Measurements from ENCODE around the gene RSPH3.
A peak's percentile ranks its signal among the peaks of the same experiment; 100 is the strongest.
"Not testable (repeated sequence)": the region's sequence is repeated elsewhere in the genome, so short reads cannot be mapped to it uniquely, and the experiment has no call there.

The RSPH3 gene

GRCh38 chr6:158958504-158959386 is 41.3 kb downstream of the RSPH3 start:
- no peak overlapping the region for H3K4me2 ChIP-seq (ENCODE audit: insufficient read depth, low read length, poor library complexity, severe bottlenecking)
- no CpG with 5 or more reads among the region's 7 CpGs for WGBS, 2 donors (ENCODE audit: extremely low coverage in 2 of 2, insufficient read length in 2 of 2, insufficient replicate concordance in 1 of 2)

GRCh38 chr6:158955255-158955654 is 44.7 kb downstream of the RSPH3 start:
- no peak for DNase-seq (ENCODE audit: low spot score)
- Histone ChIP-seq H2BK12ac (ENCODE audit: low read length) (no peak overlapping the region), H3K27ac (replicated peaks; ENCODE audit: low read length) (no peak overlapping the region), H3K36me3 (replicated peaks in 1 of 2; ENCODE audit: control insufficient read depth in 2 of 2, insufficient read depth in 2 of 2, low read length in 2 of 2) (no peaks in the 10 kb centered on the region), H3K4ac (ENCODE audit: low read length) (no peak overlapping the region), H2BK5ac (ENCODE audit: low read length) (no peak overlapping the region), H3K14ac (ENCODE audit: low read length) (no peak overlapping the region), H3K18ac (ENCODE audit: low read length) (no peak overlapping the region), H3K4me1 (ENCODE audit: control insufficient read depth in 2 of 2, insufficient read depth in 1 of 2, low read depth in 1 of 2, low read length in 2 of 2) (no peaks in the 10 kb centered on the region), H3K9ac (ENCODE audit: low read depth, low read length, poor library complexity) (no peak overlapping the region), H4K8ac (ENCODE audit: low read depth, low read length) (no peak overlapping the region), H2AK5ac (ENCODE audit: low read depth, low read length) (no peak overlapping the region), H3K27me3 (ENCODE audit: control insufficient read depth in 3 of 3, insufficient read depth in 3 of 3, low read depth in 1 of 3, low read length in 3 of 3) (no peaks in the 10 kb centered on the region), H2BK120ac (ENCODE audit: low read depth, low read length) (no peak overlapping the region), H3K23ac (ENCODE audit: low read depth, low read length, poor library complexity) (no peak overlapping the region), H3K4me2 (ENCODE audit: insufficient read depth, low read length, poor library complexity, severe bottlenecking) (no peak overlapping the region), H3K4me3 (ENCODE audit: low read length in 2 of 2) (no peak overlapping the region), H3K9me3 (replicated peaks in 1 of 2; ENCODE audit: control insufficient read depth in 2 of 2, insufficient read depth in 1 of 2, low read depth in 1 of 2, low read length in 2 of 2) (peaks cover 0 to 2% of the 10 kb centered on the region in 2 donors), H3K79me1 (ENCODE audit: low read depth, low read length) (no peaks in the 10 kb centered on the region), H2BK15ac (ENCODE audit: low read length) (no peak overlapping the region), H2AFZ (ENCODE audit: low read length) (no peak overlapping the region), H4K91ac (ENCODE audit: low read depth, low read length, poor library complexity) (no peak overlapping the region)
- no CpG with 5 or more reads among the region's 3 CpGs for WGBS, 2 donors (ENCODE audit: extremely low coverage in 2 of 2, insufficient read length in 2 of 2, insufficient replicate concordance in 1 of 2)

More at GRCh38 chr6:158958504-158959386, 41.3 kb downstream of the RSPH3 start:
- DNase-seq (ENCODE audit: low spot score), result no peak
- no peak overlapping the region for H3K23ac ChIP-seq (ENCODE audit: low read depth, low read length, poor library complexity)
- no peak overlapping the region for H3K18ac ChIP-seq (ENCODE audit: low read length)
- no peak overlapping the region for H2BK15ac ChIP-seq (ENCODE audit: low read length)
- no peaks in the 10 kb centered on the region for H3K79me1 ChIP-seq (ENCODE audit: low read depth, low read length)
- H3K27ac ChIP-seq (replicated peaks; ENCODE audit: low read length), result no peak overlapping the region
- H2BK12ac ChIP-seq (ENCODE audit: low read length), result no peak overlapping the region
- H3K4me3 ChIP-seq (ENCODE audit: low read length in 2 of 2), result no peak overlapping the region
- H3K27me3 ChIP-seq (ENCODE audit: control insufficient read depth in 3 of 3, insufficient read depth in 3 of 3, low read depth in 1 of 3, low read length in 3 of 3), result peaks cover 0 to 2% (median 0%) of the 10 kb centered on the region in 3 experiments
- no peak overlapping the region for H4K8ac ChIP-seq (ENCODE audit: low read depth, low read length)
- no peaks in the 10 kb centered on the region for H3K4me1 ChIP-seq (ENCODE audit: control insufficient read depth in 2 of 2, insufficient read depth in 1 of 2, low read depth in 1 of 2, low read length in 2 of 2)
- H3K9me3 ChIP-seq (replicated peaks in 1 of 2; ENCODE audit: control insufficient read depth in 2 of 2, insufficient read depth in 1 of 2, low read depth in 1 of 2, low read length in 2 of 2), result peaks cover 0 to 2% of the 10 kb centered on the region in 2 donors
- H4K91ac ChIP-seq (ENCODE audit: low read depth, low read length, poor library complexity), result no peak overlapping the region
- no peaks in the 10 kb centered on the region for H3K36me3 ChIP-seq (replicated peaks in 1 of 2; ENCODE audit: control insufficient read depth in 2 of 2, insufficient read depth in 2 of 2, low read length in 2 of 2)
- no peak overlapping the region for H2AFZ ChIP-seq (ENCODE audit: low read length)
- no peak overlapping the region for H3K9ac ChIP-seq (ENCODE audit: low read depth, low read length, poor library complexity)
- H2AK5ac ChIP-seq (ENCODE audit: low read depth, low read length), result no peak overlapping the region
- no peak overlapping the region for H2BK5ac ChIP-seq (ENCODE audit: low read length)
- peak overlapping the region; percentile 8 for H3K14ac ChIP-seq (ENCODE audit: low read length)
- no peak overlapping the region for H3K4ac ChIP-seq (ENCODE audit: low read length)
- no peak overlapping the region for H2BK120ac ChIP-seq (ENCODE audit: low read depth, low read length)

- Histone ChIP-seq H3K27me3 (ENCODE audit: control insufficient read depth in 3 of 3, insufficient read depth in 3 of 3, low read depth in 1 of 3, low read length in 3 of 3) (no peaks in the 10 kb centered on the region), H3K9ac (ENCODE audit: low read depth, low read length, poor library complexity) (no peak overlapping the region), H2BK5ac (ENCODE audit: low read length) (no peak overlapping the region), H4K91ac (ENCODE audit: low read depth, low read length, poor library complexity) (no peak overlapping the region), H2AFZ (ENCODE audit: low read length) (no peak overlapping the region), H2BK15ac (ENCODE audit: low read length) (no peak overlapping the region), H3K23ac (ENCODE audit: low read depth, low read length, poor library complexity) (no peak overlapping the region), H3K27ac (replicated peaks; ENCODE audit: low read length) (no peak overlapping the region), H3K4me2 (ENCODE audit: insufficient read depth, low read length, poor library complexity, severe bottlenecking) (no peak overlapping the region), H2AK5ac (ENCODE audit: low read depth, low read length) (no peak overlapping the region), H3K4ac (ENCODE audit: low read length) (no peak overlapping the region), H4K8ac (ENCODE audit: low read depth, low read length) (no peak overlapping the region), H2BK120ac (ENCODE audit: low read depth, low read length) (no peak overlapping the region), H3K36me3 (replicated peaks in 1 of 2; ENCODE audit: control insufficient read depth in 2 of 2, insufficient read depth in 2 of 2, low read length in 2 of 2) (no peaks in the 10 kb centered on the region), H3K79me1 (ENCODE audit: low read depth, low read length) (no peaks in the 10 kb centered on the region), H3K14ac (ENCODE audit: low read length) (no peak overlapping the region), H3K4me1 (ENCODE audit: control insufficient read depth in 2 of 2, insufficient read depth in 1 of 2, low read depth in 1 of 2, low read length in 2 of 2) (no peaks in the 10 kb centered on the region), H3K9me3 (replicated peaks in 1 of 2; ENCODE audit: control insufficient read depth in 2 of 2, insufficient read depth in 1 of 2, low read depth in 1 of 2, low read length in 2 of 2) (peaks cover 0 to 4% of the 10 kb centered on the region in 2 donors), H3K4me3 (ENCODE audit: low read length in 2 of 2) (no peak overlapping the region), H3K18ac (ENCODE audit: low read length) (no peak overlapping the region), H2BK12ac (ENCODE audit: low read length) (no peak overlapping the region)
- no CpG with 5 or more reads among the region's 2 CpGs for WGBS, 2 donors (ENCODE audit: extremely low coverage in 2 of 2, insufficient read length in 2 of 2, insufficient replicate concordance in 1 of 2)
- no peak for DNase-seq (ENCODE audit: low spot score)
Observed at GRCh38 chr6:158954753-158955152, 45.2 kb downstream of the RSPH3 start.

- H2BK12ac ChIP-seq (ENCODE audit: low read length); H3K9ac ChIP-seq (ENCODE audit: low read depth, low read length, poor library complexity); H3K4me1 ChIP-seq (ENCODE audit: control insufficient read depth in 2 of 2, insufficient read depth in 1 of 2, low read depth in 1 of 2, low read length in 2 of 2); H2BK5ac ChIP-seq (ENCODE audit: low read length); H3K27ac ChIP-seq (replicated peaks; ENCODE audit: low read length); H3K9me3 ChIP-seq (replicated peaks in 1 of 2; ENCODE audit: control insufficient read depth in 2 of 2, insufficient read depth in 1 of 2, low read depth in 1 of 2, low read length in 2 of 2); H3K4me3 ChIP-seq (ENCODE audit: low read length in 2 of 2); H2BK15ac ChIP-seq (ENCODE audit: low read length); H3K14ac ChIP-seq (ENCODE audit: low read length); H3K23ac ChIP-seq (ENCODE audit: low read depth, low read length, poor library complexity); H3K79me1 ChIP-seq (ENCODE audit: low read depth, low read length); H2AFZ ChIP-seq (ENCODE audit: low read length); H2AK5ac ChIP-seq (ENCODE audit: low read depth, low read length); H4K8ac ChIP-seq (ENCODE audit: low read depth, low read length); H3K4ac ChIP-seq (ENCODE audit: low read length); H3K4me2 ChIP-seq (ENCODE audit: insufficient read depth, low read length, poor library complexity, severe bottlenecking); DNase-seq (ENCODE audit: low spot score); H4K91ac ChIP-seq (ENCODE audit: low read depth, low read length, poor library complexity); H3K36me3 ChIP-seq (replicated peaks in 1 of 2; ENCODE audit: control insufficient read depth in 2 of 2, insufficient read depth in 2 of 2, low read length in 2 of 2); H3K18ac ChIP-seq (ENCODE audit: low read length); H3K27me3 ChIP-seq (ENCODE audit: control insufficient read depth in 3 of 3, insufficient read depth in 3 of 3, low read depth in 1 of 3, low read length in 3 of 3); H2BK120ac ChIP-seq (ENCODE audit: low read depth, low read length): not testable (repeated sequence)
- no CpG with 5 or more reads among the region's 3 CpGs for WGBS, 2 donors (ENCODE audit: extremely low coverage in 2 of 2, insufficient read length in 2 of 2, insufficient replicate concordance in 1 of 2)
Observed at GRCh38 chr6:158952011-158952410, 48.0 kb downstream of the RSPH3 start.
